Hematopoietic multipotent progenitor cell (in vitro differentiated cells): Measurements from ENCODE around the gene DDX55. TPM values are rescaled to one million over a fixed set of nuclear protein-coding genes. Genes with fewer than 3 reads are reported as not detected.
A peak's percentile ranks its signal among the peaks of the same experiment; 100 is the strongest.

Source experiments
- small RNA-seq: library from RNA; depleted of rRNA; stranded (forward); fragments of <200 nt; gene quantifications from one replicate; pipeline ENCODE3, GENCODE V24; 2012
- total RNA-seq: library from RNA; depleted of rRNA; stranded (reverse); fragments of >200 nt; gene quantifications from one replicate; pipeline ENCODE4 v1.2.3, GENCODE V29; 2012

Gene DDX55
- total RNA-seq, 1 donor = 15.6 TPM

Small RNA genes within 50 kb of the gene (small RNA-seq; reads per million reads assigned to genes)
- 5.1 reads per million, percentile 87 among the genes with 10 or more reads in this experiment for gene SNORA9B

Other genes with a start within 250 kb of the DDX55 start
- 11.8 TPM for gene SBNO1, start 237.3 kb upstream of the DDX55 start, total RNA-seq
- gene KMT5A, start 218.0 kb upstream of the DDX55 start, total RNA-seq = 19.9 TPM
- gene RILPL2, start 165.4 kb upstream of the DDX55 start, total RNA-seq = 9.4 TPM
- 27.7 TPM for gene SNRNP35, start 144.0 kb upstream of the DDX55 start, total RNA-seq
- gene RILPL1, start 68.4 kb upstream of the DDX55 start, total RNA-seq = 1.1 TPM
- gene TMED2, start 17.5 kb upstream of the DDX55 start, total RNA-seq = 85.1 TPM
- 30.4 TPM for gene EIF2B1, start 31.6 kb downstream of the DDX55 start, total RNA-seq
- 21.0 TPM for gene GTF2H3, start 31.7 kb downstream of the DDX55 start, total RNA-seq
- 21.0 TPM for gene TCTN2, start 69.0 kb downstream of the DDX55 start, total RNA-seq
- gene ATP6V0A2, start 110.3 kb downstream of the DDX55 start, total RNA-seq = 148 TPM
- gene DNAH10, start 160.2 kb downstream of the DDX55 start, total RNA-seq = 1.3 TPM